Pancreas (tissue), 10 donors: Measurements from ENCODE around the gene CTPS1. TPM values are rescaled to one million over a fixed set of nuclear protein-coding genes. Genes with fewer than 3 reads are reported as not detected.

Experiments
- ATAC-seq, 4 donors: fragments of 200-7000 bp; cut with Tn5 transposase; one replicate each; pipeline versions ENCODE4 v1.8.0 to v1.9.1; 2020; ENCODE audit warnings: mild to moderate bottlenecking in 4 of 4, moderate library complexity in 4 of 4
- DNase-seq, 6 donors: peaks; one replicate each; pipeline ENCODE4 v3.0.0-alpha.2; 2020
- FAIRE-seq: peaks from 2 replicates; lab custom pipeline; 2012; peaks lifted over from hg19 to GRCh38; lab: Jason Lieb, UNC
- H3K27ac ChIP-seq, 4 donors: fragments of 200-600 bp; sonication (generic); 1 replicate in 3 of 4; 2 replicates in 1 of 4; pipeline versions ENCODE4 v1.5.0 to v1.8.0; 2020
- H3K27me3 ChIP-seq, 4 donors: fragments of 200-600 bp; one replicate each; pipeline ENCODE4 v1.8.0; 2021
- H3K36me3 ChIP-seq, 3 donors: fragments of 200-600 bp; sonication (generic) in 1 of 3; one replicate each; pipeline versions ENCODE4 v1.5.0 to v1.8.0; 2020 to 2021
- H3K4me1 ChIP-seq, 3 donors: fragments of 200-600 bp; one replicate each; pipeline ENCODE4 v1.8.0; 2021
- H3K4me3 ChIP-seq, 4 donors: fragments of 200-600 bp; sonication (generic) in 2 of 4; one replicate each; pipeline versions ENCODE4 v1.5.0 to v1.8.0; 2020 to 2021
- H3K9me3 ChIP-seq, 4 donors: fragments of 200-600 bp; one replicate each; pipeline ENCODE4 v1.8.0; 2021
- CTCF ChIP-seq, 4 donors: fragments of 200-600 bp; sonication (generic) in 3 of 4; IDR thresholded peaks; one replicate each; pipeline versions ENCODE4 v1.5.0 to v1.8.0; 2021; ENCODE audit warnings: antibody characterized with exemption in 4 of 4
- WGBS, 2 donors: extraction: QIAGEN DNeasy Blood & Tissue Kit; methylation state at CpG; one replicate each; pipeline ENCODE4 v1.1.7; 2013; 5-methylcytosine and 5-hydroxymethylcytosine counted together
- intact Hi-C, 3 donors: fragments of 100-400 bp; cut with DNase I; formaldehyde crosslinking; loops; one replicate each; pipeline versions ENCODE4 v1.11.1 to v1.14.2; 2022
- polyA plus RNA-seq, 2 donors: library from polyadenylated mRNA; stranded (reverse); fragments of 200-250 nt; gene quantifications; one replicate each; pipeline ENCODE4 v1.2.3, GENCODE V29; 2013
- total RNA-seq, 6 donors: library from RNA; stranded (reverse); fragmentation: NEBNext Ultra II Directional in 4 of 6; extraction: Animal tissue kit (Norgen Biotek cat#: 25700) in 4 of 6; gene quantifications; one replicate each; pipeline versions ENCODE4 v1.2.1 to v1.2.4, GENCODE V29; 2021 to 2023
- donor health status: healthy with polysubstance abuse.
- donor health status: DM: no; HTN: no; CAD: no; lungs with moderate emphysema.
- donor health status: DM: no; HTN: no; CAD: no.
- donor health status: control.
- donor health status: control.
- donor health status: Bipolar disorder and iron deficiency.
- donor health status: DM: yes; HTN: yes; CAD: no.
- donor health status: DM: no; HTN: no; CAD: no.
- donor health status: DM: no; HTN: no; CAD: no.
- donor health status: DM: yes; HTN: yes; CAD: no.

CTPS1 gene
- total and polyA plus RNA-seq, 8 donors = 4.1 to 8.7 (median 7.3) TPM

- intact Hi-C loops = no loop called here
- no peak for DNase-seq
- no peaks in the 10 kb centered on the region for H3K9me3 ChIP-seq
- ATAC-seq = no peak
- peak overlapping the region in 2 of 4 donors; percentile 35 to 59 for H3K27ac ChIP-seq
- no peaks in the 10 kb centered on the region for H3K27me3 ChIP-seq
- no peak for TF ChIP-seq CTCF (IDR thresholded peaks at IDR 0.05)
- 86 to 88% methylated on average over 3 of the region's 3 CpGs for WGBS, 2 donors
- peaks cover 0 to 3% (median 0%) of the 10 kb centered on the region in 3 donors for H3K36me3 ChIP-seq
- H3K4me3 ChIP-seq = no peak overlapping the region
- no peak for FAIRE-seq
- H3K4me1 ChIP-seq = peaks cover 12 to 35% (median 32%) of the 10 kb centered on the region in 3 donors
Measured at GRCh38 chr1:40985875-40986274, 6.4 kb downstream of the CTPS1 start.

GRCh38 chr1:40986328-40986783, 6.9 kb downstream of the CTPS1 start:
- peaks cover 12 to 30% (median 28%) of the 10 kb centered on the region in 3 donors for H3K4me1 ChIP-seq
- H3K4me3 ChIP-seq = no peak overlapping the region
- intact Hi-C loops = no loop called here
- peaks cover 0 to 3% (median 0%) of the 10 kb centered on the region in 3 donors for H3K36me3 ChIP-seq
- H3K27ac ChIP-seq = peak overlapping the region in 3 of 4 donors; percentile 13 to 59 (median 35)
- H3K9me3 ChIP-seq = no peaks in the 10 kb centered on the region
- no peak for FAIRE-seq
- no peaks in the 10 kb centered on the region for H3K27me3 ChIP-seq
- TF ChIP-seq CTCF (IDR thresholded peaks at IDR 0.05) = no peak
- DNase-seq = no peak
- ATAC-seq = peak; percentile 73 to 83 (median 76)
- 69 to 70% methylated on average over 10 of the region's 10 CpGs for WGBS, 2 donors

GRCh38 chr1:40986956-40987355, 7.5 kb downstream of the CTPS1 start:
- no peaks in the 10 kb centered on the region for H3K27me3 ChIP-seq
- 69 to 77% methylated on average over 3 of the region's 3 CpGs for WGBS, 2 donors
- peak in 3 of 4 donors; percentile 35 to 54 (median 44) for ATAC-seq
- H3K27ac ChIP-seq = peak overlapping the region in 3 of 4 donors; percentile 13 to 59 (median 35)
- intact Hi-C loops = no loop called here
- DNase-seq = no peak
- H3K36me3 ChIP-seq = peaks cover 0 to 5% (median 3%) of the 10 kb centered on the region in 3 donors
- FAIRE-seq = no peak
- H3K4me1 ChIP-seq = peaks cover 12 to 29% (median 22%) of the 10 kb centered on the region in 3 donors
- H3K9me3 ChIP-seq = no peaks in the 10 kb centered on the region
- no peak overlapping the region for H3K4me3 ChIP-seq
- no peak for TF ChIP-seq CTCF (IDR thresholded peaks at IDR 0.05)

- DNase-seq (no peak), FAIRE-seq (no peak), ATAC-seq (peak in 1 of 4 donors; percentile 15)
- H3K27me3 ChIP-seq = no peaks in the 10 kb centered on the region
- peak overlapping the region in 1 of 4 donors; percentile 59 for H3K27ac ChIP-seq
- intact Hi-C loops = no loop called here
- H3K4me3 ChIP-seq = no peak overlapping the region
- peaks cover 12 to 28% (median 19%) of the 10 kb centered on the region in 3 donors for H3K4me1 ChIP-seq
- H3K9me3 ChIP-seq = no peaks in the 10 kb centered on the region
- WGBS, 2 donors = 70 to 77% methylated on average over 9 of the region's 9 CpGs
- no peak for TF ChIP-seq CTCF (IDR thresholded peaks at IDR 0.05)
- peaks cover 0 to 8% (median 3%) of the 10 kb centered on the region in 3 donors for H3K36me3 ChIP-seq
Measured at GRCh38 chr1:40987439-40988276, 8.2 kb downstream of the CTPS1 start.
